ENCODE data around the gene CNTNAP5.

The CNTNAP5 gene

GRCh38 chr2:124248386-124248785 is 223.3 kb downstream of the CNTNAP5 start:
- H3K4me3 ChIP-seq (ENCODE audit: low read depth, low read length), result no peak overlapping the region
- TF ChIP-seq, protein P1, sequence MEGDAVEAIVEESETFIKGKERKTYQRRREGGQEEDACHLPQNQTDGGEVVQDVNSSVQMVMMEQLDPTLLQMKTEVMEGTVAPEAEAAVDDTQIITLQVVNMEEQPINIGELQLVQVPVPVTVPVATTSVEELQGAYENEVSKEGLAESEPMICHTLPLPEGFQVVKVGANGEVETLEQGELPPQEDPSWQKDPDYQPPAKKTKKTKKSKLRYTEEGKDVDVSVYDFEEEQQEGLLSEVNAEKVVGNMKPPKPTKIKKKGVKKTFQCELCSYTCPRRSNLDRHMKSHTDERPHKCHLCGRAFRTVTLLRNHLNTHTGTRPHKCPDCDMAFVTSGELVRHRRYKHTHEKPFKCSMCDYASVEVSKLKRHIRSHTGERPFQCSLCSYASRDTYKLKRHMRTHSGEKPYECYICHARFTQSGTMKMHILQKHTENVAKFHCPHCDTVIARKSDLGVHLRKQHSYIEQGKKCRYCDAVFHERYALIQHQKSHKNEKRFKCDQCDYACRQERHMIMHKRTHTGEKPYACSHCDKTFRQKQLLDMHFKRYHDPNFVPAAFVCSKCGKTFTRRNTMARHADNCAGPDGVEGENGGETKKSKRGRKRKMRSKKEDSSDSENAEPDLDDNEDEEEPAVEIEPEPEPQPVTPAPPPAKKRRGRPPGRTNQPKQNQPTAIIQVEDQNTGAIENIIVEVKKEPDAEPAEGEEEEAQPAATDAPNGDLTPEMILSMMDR (IDR thresholded peaks at IDR 0.05; ENCODE audit: low read depth, low read length), result no peak

GRCh38 chr2:124250433-124250832 is 225.3 kb downstream of the CNTNAP5 start:
- TF ChIP-seq, protein P1 (IDR thresholded peaks at IDR 0.05; ENCODE audit: low read depth, low read length), result no peak
- no peak overlapping the region for H3K4me3 ChIP-seq (ENCODE audit: low read depth, low read length)

DNA sequence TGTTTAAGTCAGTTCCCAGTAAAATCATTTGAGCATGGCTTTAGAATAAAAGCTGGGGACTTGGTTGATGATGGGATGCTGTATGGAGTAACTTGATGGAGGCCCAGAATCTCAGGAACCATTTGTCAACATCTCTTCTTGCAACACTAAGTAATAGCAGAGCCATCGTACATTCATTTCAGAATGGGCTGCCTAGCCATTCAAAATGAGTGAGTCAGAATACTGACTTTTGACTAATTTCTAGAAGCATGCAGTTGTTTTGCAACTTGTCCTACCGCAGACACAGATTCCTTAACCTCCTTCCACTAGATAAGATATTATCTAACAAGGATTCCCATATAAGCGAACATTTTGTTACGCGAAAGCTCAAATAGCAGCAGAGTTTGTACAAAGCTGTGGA is 229.5 kb downstream of the CNTNAP5 start:
- H3K4me3 ChIP-seq (ENCODE audit: low read depth, low read length), result no peak overlapping the region
- TF ChIP-seq, protein P1 (IDR thresholded peaks at IDR 0.05; ENCODE audit: low read depth, low read length), result no peak

- H3K4me3 ChIP-seq (ENCODE audit: low read depth, low read length), result no peak overlapping the region
- TF ChIP-seq, protein P1 (IDR thresholded peaks at IDR 0.05; ENCODE audit: low read depth, low read length), result no peak
These were observed 232.0 kb downstream of the CNTNAP5 start for GRCh38 chr2:124257120-124257519.

GRCh38 chr2:124258140-124258880 is 233.2 kb downstream of the CNTNAP5 start:
- TF ChIP-seq, protein P1 (IDR thresholded peaks at IDR 0.05; ENCODE audit: low read depth, low read length), result no peak
- H3K4me3 ChIP-seq (ENCODE audit: low read depth, low read length), result no peak overlapping the region

DNA sequence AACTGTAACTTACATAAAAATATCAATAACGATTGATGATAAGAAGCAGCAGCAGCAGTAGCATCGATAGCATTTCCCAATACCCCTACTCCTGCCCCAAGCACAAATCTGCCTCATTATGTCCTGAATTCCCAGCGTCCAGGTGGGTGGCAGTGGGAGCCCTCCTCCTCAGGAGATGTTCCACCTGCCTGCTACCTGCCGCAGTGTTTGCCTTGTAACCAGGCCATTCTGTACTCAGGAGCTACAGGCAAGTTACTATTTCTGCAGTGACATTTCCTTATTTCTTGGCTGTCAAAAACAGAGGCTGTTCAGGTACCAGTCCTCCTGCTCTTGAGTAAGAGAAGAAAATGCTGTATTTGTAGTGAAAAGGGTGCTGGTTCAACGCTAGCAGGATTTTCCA is 236.4 kb downstream of the CNTNAP5 start:
- TF ChIP-seq, protein P1 (IDR thresholded peaks at IDR 0.05; ENCODE audit: low read depth, low read length), result no peak
- H3K4me3 ChIP-seq (ENCODE audit: low read depth, low read length), result no peak overlapping the region

DNA sequence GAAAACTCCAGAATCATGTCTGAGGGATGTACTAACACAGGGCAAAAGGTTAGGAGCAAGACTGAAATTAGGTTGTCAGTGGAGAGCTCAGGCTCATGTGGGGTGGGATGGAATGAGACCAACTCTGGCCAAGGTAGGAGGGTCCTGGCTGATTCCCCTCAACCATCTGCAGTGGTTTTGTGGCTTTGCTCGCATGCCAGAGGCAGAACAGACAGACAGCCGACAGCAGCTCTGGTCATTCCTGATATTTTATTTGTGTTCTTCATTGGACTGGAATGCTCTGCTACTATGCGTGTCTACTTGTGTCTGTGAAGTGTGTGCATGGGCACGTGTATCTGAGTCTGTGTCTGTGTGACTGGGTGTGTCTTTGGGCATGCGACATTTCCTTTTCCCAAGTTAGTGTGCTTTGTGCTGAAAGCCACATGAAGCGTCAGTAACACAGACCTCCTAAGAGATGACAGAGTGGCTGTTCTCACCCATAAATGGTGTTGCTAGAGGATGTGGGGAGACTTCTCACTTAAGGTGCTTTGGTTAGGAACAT is 239.5 kb downstream of the CNTNAP5 start:
- TF ChIP-seq, protein P1 (IDR thresholded peaks at IDR 0.05; ENCODE audit: low read depth, low read length), result no peak
- no peak overlapping the region for H3K4me3 ChIP-seq (ENCODE audit: low read depth, low read length)
